GM18502 (cell line): ENCODE results near the gene INHBB.

Source experiments
- ATAC-seq: cut with Tn5 transposase; IDR thresholded peaks from one replicate; pipeline ENCODE4 v1.9.1; 2021; ENCODE audit warnings: mild to moderate bottlenecking; ENCODE audit not compliant: unreplicated experiment, poor library complexity

INHBB gene

DNA sequence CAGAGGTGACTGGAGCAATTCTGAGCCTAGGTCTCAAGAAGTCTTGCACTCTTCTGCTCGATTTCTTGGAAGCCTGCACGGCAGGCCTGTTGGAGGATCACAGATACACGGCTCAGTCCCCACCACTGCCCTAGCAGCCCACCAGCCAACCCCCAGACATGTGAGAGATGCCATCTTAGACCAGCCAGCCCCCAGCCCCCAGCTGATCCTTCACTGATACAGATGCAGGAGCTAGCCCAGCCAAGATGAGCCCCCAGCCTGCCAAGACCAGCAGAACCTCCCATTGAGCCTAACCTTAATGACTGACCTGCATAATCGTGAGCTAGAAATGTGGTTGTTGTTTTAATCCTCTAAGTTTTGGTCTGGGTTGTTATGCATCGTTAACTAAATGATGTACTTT lies 47.5 kb downstream of the INHBB start:
- no peak for ATAC-seq

DNA sequence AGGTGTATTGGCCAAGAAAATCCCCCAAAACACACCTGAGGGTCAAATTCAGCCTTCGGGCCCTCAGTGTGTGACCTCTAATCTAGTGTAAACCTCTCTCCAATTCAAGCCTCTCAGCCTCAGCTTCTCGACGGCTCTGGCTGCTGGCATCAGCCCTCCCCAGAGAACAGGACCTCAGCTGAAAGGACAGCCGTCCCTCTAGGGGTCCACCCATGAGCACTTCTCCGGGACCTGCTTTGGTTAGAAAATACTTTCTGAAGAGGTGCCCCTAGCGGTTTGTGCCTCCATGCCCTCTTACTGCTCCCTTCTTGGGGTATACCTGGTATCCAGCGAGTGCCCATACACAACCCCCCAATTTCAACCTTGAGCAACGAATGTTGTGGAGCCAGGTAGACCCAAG lies 48.8 kb downstream of the INHBB start:
- no peak for ATAC-seq

DNA sequence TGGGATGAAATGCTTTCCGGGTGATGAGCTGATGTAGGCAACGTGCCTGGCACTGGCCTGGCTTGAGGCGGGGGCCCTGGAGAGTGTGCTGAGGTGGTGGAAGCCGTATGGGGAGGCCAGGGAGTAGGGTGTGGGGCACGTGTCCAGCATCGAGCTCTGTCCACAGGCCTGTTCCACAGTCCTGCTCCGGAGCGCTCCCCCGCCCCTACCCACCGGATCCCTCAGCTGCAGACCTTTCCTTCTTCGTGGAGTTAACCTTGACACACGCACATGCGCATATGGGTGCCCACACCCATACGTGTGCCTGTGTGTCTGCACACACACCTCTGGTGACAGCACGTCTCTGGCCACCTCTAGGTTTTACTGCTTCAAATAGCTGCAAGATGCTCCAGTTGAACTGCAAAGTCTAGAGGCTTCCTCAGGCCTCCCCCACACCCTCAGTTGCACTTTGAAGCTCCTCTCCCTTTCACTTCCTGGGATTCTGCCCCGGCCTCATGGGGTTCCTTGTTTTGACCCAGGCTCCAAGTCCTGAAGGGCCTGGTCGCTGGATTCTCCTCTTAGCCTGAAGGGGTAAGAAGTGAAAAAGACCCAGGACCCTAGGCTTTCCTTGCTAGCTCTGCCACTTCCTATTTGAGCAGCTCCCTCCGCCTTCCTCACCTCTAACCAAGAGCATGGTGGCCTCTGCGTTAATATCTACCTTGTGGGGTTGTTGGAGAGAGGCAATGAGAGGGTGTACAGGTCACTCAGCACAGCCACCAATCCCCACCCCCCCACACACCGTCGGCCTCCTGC lies 49.5 kb downstream of the INHBB start:
- ATAC-seq: no peak

DNA sequence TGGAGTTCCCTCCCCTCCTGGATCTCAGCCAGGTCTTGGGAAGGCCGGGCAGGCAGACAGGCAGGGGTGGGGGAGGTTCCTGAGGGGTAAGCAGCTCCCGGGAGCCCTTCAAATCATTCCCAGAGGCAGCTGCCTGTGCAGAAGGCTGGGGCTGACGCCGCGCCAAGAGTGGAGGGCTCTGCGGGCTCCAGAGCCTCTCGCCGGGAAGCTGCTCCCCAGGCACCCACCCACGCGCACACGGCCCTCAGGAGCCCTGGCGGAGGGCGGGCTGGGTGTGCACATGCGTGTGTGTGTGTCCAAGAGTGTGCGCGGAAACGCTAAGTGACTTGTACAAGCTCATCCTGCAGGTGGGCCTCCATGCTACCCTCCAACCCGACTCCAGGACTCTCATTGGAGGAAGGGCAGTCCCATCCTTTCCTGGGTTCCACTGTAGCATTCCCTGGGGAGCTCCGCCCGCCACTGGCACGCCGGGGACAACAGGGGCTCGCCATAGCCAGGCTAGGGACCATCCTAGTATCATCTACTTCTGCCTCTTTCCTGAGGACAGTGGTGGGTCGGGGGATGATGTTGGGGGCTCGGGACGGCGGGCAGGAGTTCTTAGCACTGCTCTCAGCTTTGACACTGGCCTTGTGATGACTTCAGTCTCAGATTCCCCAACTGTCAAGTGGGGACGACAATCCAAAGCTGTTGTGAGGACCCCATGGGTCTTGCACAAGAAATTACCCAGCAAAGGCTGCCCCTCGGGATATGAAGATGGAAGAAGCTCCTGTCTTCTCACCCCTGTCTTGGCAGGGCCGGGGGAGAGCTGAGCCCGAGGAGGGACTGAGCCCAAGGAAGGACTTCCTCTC lies 50.3 kb downstream of the INHBB start:
- ATAC-seq: no peak

DNA sequence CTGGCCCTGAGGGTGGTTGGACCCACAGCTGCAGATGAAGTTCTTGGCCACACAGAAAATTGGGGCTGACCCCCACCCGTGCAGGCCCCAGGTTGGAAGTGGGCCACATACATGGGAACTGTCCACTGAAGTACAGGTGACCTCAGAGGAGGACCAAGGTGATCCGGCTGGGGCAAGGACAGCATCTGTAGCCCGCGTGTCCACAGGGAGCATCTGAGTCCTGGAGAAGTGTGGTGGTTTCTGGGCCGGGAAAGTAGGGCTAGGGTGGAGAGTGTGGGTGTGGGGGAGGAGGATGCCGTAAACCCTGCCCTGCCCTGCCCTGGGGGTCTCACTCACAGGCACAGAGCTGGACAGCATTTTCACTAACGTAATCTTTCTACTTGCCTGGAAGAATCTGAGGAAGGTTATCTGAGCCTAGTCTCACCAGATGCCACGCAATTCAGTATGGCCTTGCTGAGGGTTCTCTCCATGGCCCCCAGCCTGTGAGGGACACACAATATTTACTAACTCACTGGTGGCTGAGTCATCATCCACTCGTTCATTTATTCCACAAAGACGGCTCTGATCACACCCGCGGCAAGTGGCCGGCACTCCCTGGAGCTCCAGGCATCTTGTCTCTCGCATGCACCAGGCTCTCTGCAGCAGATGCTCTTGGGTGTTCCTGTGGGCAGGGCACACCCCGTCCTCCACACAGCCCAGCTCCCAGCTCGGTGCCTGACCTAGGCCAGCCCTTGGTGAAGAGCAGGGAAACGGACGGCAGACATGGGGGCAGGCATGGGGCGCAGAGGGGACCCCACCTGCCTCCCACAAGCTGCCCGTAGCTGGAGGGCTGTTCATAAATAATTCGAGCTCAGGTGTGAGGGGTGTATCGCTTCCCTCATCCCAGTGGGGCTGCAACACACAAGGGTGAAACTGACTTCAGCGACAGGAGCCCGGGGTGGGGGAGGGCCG lies 51.2 kb downstream of the INHBB start:
- no peak for ATAC-seq

GRCh38 chr2:120398051-120398995 lies 52.4 kb downstream of the INHBB start:
- no peak for ATAC-seq

DNA sequence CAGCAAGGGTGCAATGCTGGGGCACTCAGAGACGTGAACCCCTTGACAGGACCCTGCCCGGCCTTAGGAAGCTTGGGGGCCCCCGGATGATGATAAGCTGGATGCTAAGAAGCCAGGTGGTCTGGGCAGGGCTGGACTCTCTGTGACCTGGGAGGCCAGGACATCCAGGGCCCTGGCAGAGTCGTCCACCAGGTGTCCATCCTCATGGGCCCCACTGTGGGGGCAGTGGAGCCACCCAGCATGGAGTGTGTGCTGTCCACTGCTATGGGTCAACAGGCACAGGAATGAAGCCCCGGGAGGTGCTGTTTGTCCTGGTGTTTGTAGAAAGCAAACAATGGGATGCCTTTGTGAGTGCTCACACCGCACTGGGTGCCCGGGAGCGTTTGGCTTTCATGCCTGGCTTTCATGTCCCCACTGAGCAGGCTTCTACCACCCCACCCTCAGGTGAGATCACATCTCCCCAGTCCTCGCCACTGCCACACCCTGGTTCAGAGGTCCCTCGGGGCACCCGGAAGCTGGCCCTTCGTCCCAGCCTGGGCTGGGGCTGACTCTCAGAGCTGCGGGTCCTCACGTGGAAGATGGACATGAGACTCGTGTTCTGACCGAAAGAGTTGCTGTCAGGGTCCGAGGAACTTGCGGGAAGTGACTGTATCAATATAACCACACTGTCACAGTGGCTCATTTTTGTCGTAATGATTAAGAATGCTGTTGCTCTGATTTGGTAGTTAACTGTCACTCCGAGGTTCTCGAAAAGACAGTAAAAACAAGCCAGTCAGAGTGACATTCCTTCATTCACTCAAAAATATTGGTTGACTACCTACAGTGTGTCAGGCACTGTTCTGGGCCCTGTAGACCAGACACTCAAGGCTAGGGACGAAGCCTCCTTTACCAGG lies 53.3 kb downstream of the INHBB start:
- ATAC-seq: no peak

- ATAC-seq: no peak
Measured at GRCh38 chr2:120399889-120400240, 53.9 kb downstream of the INHBB start.

DNA sequence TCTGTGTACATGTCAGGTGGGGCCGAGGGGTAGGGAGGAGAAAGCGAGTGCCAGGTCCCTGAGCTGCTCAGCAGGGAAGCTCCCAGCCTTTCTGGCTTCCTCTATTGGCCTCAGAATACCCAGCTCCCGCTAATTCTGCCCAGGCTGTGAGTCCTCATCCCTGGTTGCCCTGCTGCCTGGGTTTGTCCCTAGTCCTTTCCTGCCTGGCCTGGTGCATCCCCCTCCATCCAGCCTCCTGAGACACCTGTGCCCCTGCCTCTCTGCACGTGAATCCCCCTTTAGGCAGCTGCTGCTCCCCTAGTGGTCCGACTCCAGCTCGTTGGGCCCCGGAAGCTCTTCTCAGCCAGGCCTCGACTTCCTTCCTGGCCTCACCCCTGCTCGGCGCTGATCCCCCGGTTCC lies 54.6 kb downstream of the INHBB start:
- ATAC-seq: no peak
